Measurements from ENCODE around the gene ZBTB25. TPM values are rescaled to one million over a fixed set of nuclear protein-coding genes. Genes with fewer than 3 reads are reported as not detected.

Gene ZBTB25
- total RNA-seq, 1 donor from 2014 or later = 11.8 TPM

GRCh38 chr14:64465831-64466554 is 37.6 kb downstream of the ZBTB25 start:
- Mint-ChIP-seq H3K27me3 (peaks cover 13% of the 10 kb centered on the region), H3K4me1 (ENCODE audit: low read depth) (peaks cover 4% of the 10 kb centered on the region), H3K27ac (peak overlapping the region; percentile 77), H3K36me3 (ENCODE audit: insufficient read depth) (peaks cover under 1% of the 10 kb centered on the region), H3K4me3 (ENCODE audit: low read depth) (peak overlapping the region; percentile 84), H3K9me3 (ENCODE audit: low read depth) (no peaks in the 10 kb centered on the region)
- no peak for DNase-seq (ENCODE audit: low spot score, unreplicated experiment)
- TF ChIP-seq CTCF (IDR thresholded peaks at IDR 0.05; ENCODE audit: unreplicated experiment) = peak; percentile 35

- peaks cover 2% of the 10 kb centered on the region for H3K36me3 Mint-ChIP-seq (ENCODE audit: insufficient read depth)
- H3K9me3 Mint-ChIP-seq (ENCODE audit: low read depth) = no peaks in the 10 kb centered on the region
- TF ChIP-seq CTCF (IDR thresholded peaks at IDR 0.05; ENCODE audit: unreplicated experiment) = no peak
- peaks cover 4% of the 10 kb centered on the region for H3K4me1 Mint-ChIP-seq (ENCODE audit: low read depth)
- peaks cover 13% of the 10 kb centered on the region for H3K27me3 Mint-ChIP-seq
- peak; percentile 81 for DNase-seq (ENCODE audit: low spot score, unreplicated experiment)
- peak within 1 kb of the TSS; percentile 84 for H3K4me3 Mint-ChIP-seq (ENCODE audit: low read depth)
- peak within 1 kb of the TSS; percentile 77 for H3K27ac Mint-ChIP-seq
Measured at GRCh38 chr14:64465191-64465822, 38.3 kb downstream of the ZBTB25 start, which contains the start of gene AKAP5. Gene AKAP5 (plus strand): TSS chr14:64465499. CDS start chr14:64468395, 2,896 bp downstream.

GRCh38 chr14:64464651-64465050 is 39.0 kb downstream of the ZBTB25 start:
- TF ChIP-seq CTCF (IDR thresholded peaks at IDR 0.05; ENCODE audit: unreplicated experiment) = no peak
- H3K4me3 Mint-ChIP-seq (ENCODE audit: low read depth) = peak overlapping the region; percentile 79
- peaks cover 13% of the 10 kb centered on the region for H3K27me3 Mint-ChIP-seq
- H3K27ac Mint-ChIP-seq = peak overlapping the region; percentile 73
- H3K9me3 Mint-ChIP-seq (ENCODE audit: low read depth) = no peaks in the 10 kb centered on the region
- H3K4me1 Mint-ChIP-seq (ENCODE audit: low read depth) = peaks cover 4% of the 10 kb centered on the region
- no peak for DNase-seq (ENCODE audit: low spot score, unreplicated experiment)
- H3K36me3 Mint-ChIP-seq (ENCODE audit: insufficient read depth) = peaks cover 2% of the 10 kb centered on the region

GRCh38 chr14:64463873-64464272 is 39.8 kb downstream of the ZBTB25 start:
- H3K9me3 Mint-ChIP-seq (ENCODE audit: low read depth) = no peaks in the 10 kb centered on the region
- peaks cover 4% of the 10 kb centered on the region for H3K4me1 Mint-ChIP-seq (ENCODE audit: low read depth)
- peaks cover 11% of the 10 kb centered on the region for H3K27me3 Mint-ChIP-seq
- no peak for TF ChIP-seq CTCF (IDR thresholded peaks at IDR 0.05; ENCODE audit: unreplicated experiment)
- no peak for DNase-seq (ENCODE audit: low spot score, unreplicated experiment)
- no peak overlapping the region for H3K4me3 Mint-ChIP-seq (ENCODE audit: low read depth)
- H3K36me3 Mint-ChIP-seq (ENCODE audit: insufficient read depth) = peaks cover 2% of the 10 kb centered on the region
- no peak overlapping the region for H3K27ac Mint-ChIP-seq

GRCh38 chr14:64463195-64463594 is 40.4 kb downstream of the ZBTB25 start:
- Mint-ChIP-seq H3K27me3 (peaks cover 11% of the 10 kb centered on the region), H3K4me3 (ENCODE audit: low read depth) (no peak overlapping the region), H3K9me3 (ENCODE audit: low read depth) (no peaks in the 10 kb centered on the region), H3K4me1 (ENCODE audit: low read depth) (peaks cover 4% of the 10 kb centered on the region), H3K36me3 (ENCODE audit: insufficient read depth) (peaks cover 2% of the 10 kb centered on the region), H3K27ac (no peak overlapping the region)
- DNase-seq (ENCODE audit: low spot score, unreplicated experiment) = no peak
- TF ChIP-seq CTCF (IDR thresholded peaks at IDR 0.05; ENCODE audit: unreplicated experiment) = no peak

Data from progenitor cell of endocrine pancreas (in vitro differentiated cells).